ENCODE results near the gene PRH2. TPM values are rescaled to one million over a fixed set of nuclear protein-coding genes. Genes with fewer than 3 reads are reported as not detected.

The PRH2 gene
- total RNA-seq, 1 donor from 2014 or later: not detected

DNA sequence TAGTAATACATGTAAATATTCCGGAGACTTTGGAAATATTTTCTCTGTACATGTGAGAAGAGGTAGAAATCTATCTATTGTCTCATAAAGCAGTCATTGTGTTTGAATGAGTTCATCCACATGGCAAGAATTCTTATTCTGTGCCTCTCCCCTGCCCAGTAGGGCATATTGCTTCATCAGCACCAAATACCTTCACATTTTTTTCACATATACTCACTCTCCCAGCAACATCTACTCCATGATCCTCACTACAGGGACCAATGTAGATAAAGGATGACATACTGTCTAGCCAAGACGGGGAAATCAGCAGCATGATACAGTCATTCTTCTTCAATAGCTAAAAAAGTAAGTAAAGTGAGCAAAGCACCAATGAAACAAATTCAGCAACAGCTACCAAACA is 11.4 kb downstream of the PRH2 start:
- TF ChIP-seq, protein P1, sequence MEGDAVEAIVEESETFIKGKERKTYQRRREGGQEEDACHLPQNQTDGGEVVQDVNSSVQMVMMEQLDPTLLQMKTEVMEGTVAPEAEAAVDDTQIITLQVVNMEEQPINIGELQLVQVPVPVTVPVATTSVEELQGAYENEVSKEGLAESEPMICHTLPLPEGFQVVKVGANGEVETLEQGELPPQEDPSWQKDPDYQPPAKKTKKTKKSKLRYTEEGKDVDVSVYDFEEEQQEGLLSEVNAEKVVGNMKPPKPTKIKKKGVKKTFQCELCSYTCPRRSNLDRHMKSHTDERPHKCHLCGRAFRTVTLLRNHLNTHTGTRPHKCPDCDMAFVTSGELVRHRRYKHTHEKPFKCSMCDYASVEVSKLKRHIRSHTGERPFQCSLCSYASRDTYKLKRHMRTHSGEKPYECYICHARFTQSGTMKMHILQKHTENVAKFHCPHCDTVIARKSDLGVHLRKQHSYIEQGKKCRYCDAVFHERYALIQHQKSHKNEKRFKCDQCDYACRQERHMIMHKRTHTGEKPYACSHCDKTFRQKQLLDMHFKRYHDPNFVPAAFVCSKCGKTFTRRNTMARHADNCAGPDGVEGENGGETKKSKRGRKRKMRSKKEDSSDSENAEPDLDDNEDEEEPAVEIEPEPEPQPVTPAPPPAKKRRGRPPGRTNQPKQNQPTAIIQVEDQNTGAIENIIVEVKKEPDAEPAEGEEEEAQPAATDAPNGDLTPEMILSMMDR (IDR thresholded peaks at IDR 0.05; ENCODE audit: unreplicated experiment): no peak
- Mint-ChIP-seq H3K4me1 (ENCODE audit: low read depth) (peaks cover 8% of the 10 kb centered on the region), H3K27me3 (no peaks in the 10 kb centered on the region), H3K9me3 (ENCODE audit: low read depth) (peaks cover 24% of the 10 kb centered on the region), H3K27ac (no peak overlapping the region), H3K36me3 (ENCODE audit: insufficient read depth) (peaks cover 13% of the 10 kb centered on the region), H3K4me3 (ENCODE audit: low read depth) (no peak overlapping the region)
- no peak for DNase-seq (ENCODE audit: low spot score, unreplicated experiment)

DNA sequence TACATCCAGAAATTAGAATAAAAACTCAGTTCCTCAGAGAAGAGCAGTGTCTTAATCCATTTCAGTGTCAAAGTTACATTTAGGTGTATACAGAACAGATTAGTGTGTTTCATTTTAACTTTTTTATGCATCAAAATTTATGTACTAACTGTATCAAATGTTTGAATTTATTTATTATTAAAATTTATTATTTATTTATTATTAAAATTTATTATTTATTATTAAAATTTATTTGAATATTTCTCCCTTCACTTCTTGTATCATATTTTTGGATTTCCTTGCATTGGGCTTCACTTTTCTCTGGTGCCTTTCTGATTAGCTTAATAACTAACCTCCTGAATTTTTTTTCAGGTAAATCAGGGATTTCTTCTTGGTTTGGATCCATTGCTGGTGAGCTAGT is 12.3 kb downstream of the PRH2 start:
- TF ChIP-seq, protein P1 (IDR thresholded peaks at IDR 0.05; ENCODE audit: unreplicated experiment): no peak
- DNase-seq (ENCODE audit: low spot score, unreplicated experiment): no peak
- Mint-ChIP-seq H3K27ac (no peak overlapping the region), H3K9me3 (ENCODE audit: low read depth) (peaks cover 34% of the 10 kb centered on the region), H3K27me3 (no peaks in the 10 kb centered on the region), H3K4me3 (ENCODE audit: low read depth) (no peak overlapping the region), H3K36me3 (ENCODE audit: insufficient read depth) (peaks cover 19% of the 10 kb centered on the region), H3K4me1 (ENCODE audit: low read depth) (peaks cover 6% of the 10 kb centered on the region)

DNA sequence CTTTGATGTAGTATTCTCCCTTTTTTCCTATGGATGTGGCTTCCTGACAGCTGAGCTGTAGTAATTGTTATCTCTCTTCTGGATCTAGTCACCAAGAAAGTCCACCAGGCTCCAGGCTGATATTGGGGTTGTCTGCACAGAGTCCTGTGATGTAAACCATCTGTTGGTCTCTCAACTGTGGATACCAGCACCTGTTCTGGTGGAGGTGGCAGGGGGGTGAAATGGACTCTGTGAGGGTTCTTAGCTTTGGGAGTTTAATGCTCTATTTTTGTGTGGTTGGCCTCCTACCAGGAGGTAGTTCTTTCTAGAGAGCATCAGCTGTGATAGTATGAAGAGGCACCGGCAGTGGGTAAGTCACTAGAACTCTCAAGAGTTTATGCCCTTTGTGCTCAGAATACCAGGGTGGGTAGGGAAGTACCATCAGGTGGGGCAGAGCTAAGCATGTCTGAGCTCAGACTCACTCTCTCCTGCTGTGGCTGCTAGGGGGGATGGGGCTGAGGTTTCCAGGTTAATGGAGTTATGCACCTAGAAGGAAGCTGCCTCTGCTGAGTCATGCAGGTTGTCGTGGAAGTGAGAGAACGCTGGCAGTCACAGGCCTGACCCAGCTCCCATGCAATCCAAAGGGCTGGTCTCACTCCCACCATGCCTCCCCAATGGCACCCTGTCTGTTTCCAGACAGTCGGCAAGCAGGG is 13.0 kb downstream of the PRH2 start:
- Mint-ChIP-seq H3K36me3 (ENCODE audit: insufficient read depth) (peaks cover 26% of the 10 kb centered on the region), H3K4me3 (ENCODE audit: low read depth) (no peak overlapping the region), H3K27ac (peak overlapping the region; percentile 91), H3K9me3 (ENCODE audit: low read depth) (peaks cover 41% of the 10 kb centered on the region), H3K27me3 (no peaks in the 10 kb centered on the region), H3K4me1 (ENCODE audit: low read depth) (peaks cover 3% of the 10 kb centered on the region)
- DNase-seq (ENCODE audit: low spot score, unreplicated experiment): no peak
- TF ChIP-seq, protein P1 (IDR thresholded peaks at IDR 0.05; ENCODE audit: unreplicated experiment): no peak

DNA sequence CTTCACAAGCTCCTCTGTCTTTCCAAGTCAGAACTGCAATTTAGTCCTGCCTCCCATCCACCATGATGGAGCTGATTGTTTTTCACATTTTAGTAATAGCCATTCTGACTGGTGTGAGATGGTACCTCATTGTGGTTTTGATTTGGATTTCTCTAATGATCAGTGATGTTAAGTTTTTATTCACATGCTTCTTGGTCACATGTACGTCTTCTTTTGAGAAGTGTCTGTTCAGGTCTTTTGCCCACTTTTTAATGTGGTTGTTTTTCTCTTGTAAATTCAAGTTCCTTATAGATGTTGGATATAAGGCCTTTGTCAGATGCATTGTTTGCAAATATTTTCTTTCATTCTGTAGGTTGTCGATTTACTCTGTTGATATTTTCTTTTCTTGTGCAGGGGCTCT is 14.1 kb downstream of the PRH2 start:
- H3K36me3 Mint-ChIP-seq (ENCODE audit: insufficient read depth): peaks cover 37% of the 10 kb centered on the region
- peaks cover 3% of the 10 kb centered on the region for H3K4me1 Mint-ChIP-seq (ENCODE audit: low read depth)
- peaks cover 52% of the 10 kb centered on the region for H3K9me3 Mint-ChIP-seq (ENCODE audit: low read depth)
- TF ChIP-seq, protein P1 (IDR thresholded peaks at IDR 0.05; ENCODE audit: unreplicated experiment): no peak
- no peak for DNase-seq (ENCODE audit: low spot score, unreplicated experiment)
- H3K27me3 Mint-ChIP-seq: no peaks in the 10 kb centered on the region
- no peak overlapping the region for H3K27ac Mint-ChIP-seq
- no peak overlapping the region for H3K4me3 Mint-ChIP-seq (ENCODE audit: low read depth)

DNA sequence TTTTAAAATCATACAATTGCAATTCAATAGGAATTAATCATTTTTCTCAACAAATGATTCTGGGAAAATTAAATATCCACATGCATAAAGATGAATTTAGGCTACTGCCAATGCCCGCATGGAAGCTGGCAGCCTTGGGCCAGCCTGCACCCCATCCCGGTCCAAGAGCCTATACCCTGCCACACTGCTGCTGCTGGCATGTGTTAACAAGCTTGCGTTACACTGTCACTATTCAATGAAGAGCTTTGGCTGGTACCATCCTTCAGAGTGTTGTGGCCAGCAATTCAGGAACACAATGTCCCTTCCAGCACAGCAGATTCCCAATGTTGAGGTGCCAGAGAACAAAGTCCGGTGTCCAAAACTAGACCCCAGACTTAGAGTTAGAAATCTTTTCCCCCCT is 23.6 kb downstream of the PRH2 start:
- peaks cover 53% of the 10 kb centered on the region for H3K9me3 Mint-ChIP-seq (ENCODE audit: low read depth)
- no peaks in the 10 kb centered on the region for H3K4me1 Mint-ChIP-seq (ENCODE audit: low read depth)
- TF ChIP-seq, protein P1 (IDR thresholded peaks at IDR 0.05; ENCODE audit: unreplicated experiment): no peak
- no peaks in the 10 kb centered on the region for H3K27me3 Mint-ChIP-seq
- no peak overlapping the region for H3K4me3 Mint-ChIP-seq (ENCODE audit: low read depth)
- H3K36me3 Mint-ChIP-seq (ENCODE audit: insufficient read depth): peaks cover 60% of the 10 kb centered on the region
- DNase-seq (ENCODE audit: low spot score, unreplicated experiment): no peak
- no peak overlapping the region for H3K27ac Mint-ChIP-seq

Measured in progenitor cell of endocrine pancreas (in vitro differentiated cells).